ENCODE measurements around the gene TMEM11.

The TMEM11 gene

DNA sequence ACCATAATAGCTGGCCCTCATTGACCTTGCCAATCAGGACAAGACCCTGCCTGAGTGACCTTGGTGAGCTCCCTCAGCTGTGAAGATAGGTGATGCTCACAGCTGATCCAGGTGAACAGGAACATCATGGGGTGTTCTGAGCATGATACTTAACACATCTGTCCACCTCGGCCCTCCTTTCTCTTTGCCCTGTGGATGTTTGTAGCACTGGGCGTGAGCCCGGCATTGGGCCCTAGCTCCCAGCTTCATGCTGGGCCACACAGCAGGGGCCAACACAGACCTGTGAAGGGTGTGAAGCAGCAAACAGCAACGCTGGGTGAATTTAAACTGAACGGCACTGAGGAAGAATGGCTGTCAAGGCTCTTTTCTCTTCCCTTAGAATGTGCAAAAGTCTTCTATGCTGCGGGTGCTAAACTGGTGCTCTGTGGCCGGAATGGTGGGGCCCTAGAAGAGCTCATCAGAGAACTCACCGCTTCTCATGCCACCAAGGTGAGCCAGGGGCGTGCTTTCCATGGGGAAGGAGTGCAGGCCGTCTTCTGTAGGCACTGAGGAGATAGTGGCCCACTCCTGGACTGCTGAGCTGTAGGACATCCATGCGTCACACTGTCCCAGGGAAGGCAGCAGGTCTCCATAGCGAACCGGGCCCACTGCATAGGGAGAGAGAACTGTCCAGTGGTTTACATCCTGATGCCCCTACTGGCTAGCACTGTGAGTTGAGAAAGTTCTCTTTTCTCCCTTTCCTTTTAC, 35.9 kb downstream of the TMEM11 start:
- DNase-seq, result no peak

DNA sequence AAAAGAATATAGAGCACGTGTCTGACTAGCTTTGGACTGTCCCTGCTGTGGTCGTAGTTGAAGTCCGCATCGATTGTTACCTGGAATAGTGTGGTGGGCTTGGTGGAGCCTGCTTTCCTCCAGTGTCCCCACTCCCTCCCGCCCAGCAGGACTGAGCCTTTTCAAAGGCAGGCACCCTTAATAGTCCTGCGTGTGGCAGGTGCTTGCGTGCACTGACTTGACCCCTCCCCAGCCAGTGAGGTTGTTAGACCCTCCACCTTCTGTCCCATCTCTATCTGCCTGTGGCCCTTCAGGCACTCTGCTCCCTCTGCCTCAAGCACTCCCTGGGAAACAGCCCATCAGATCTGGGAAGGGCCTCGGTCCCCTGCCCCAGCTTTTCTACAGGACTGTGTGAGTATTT, 36.6 kb downstream of the TMEM11 start:
- no peak for DNase-seq

DNA sequence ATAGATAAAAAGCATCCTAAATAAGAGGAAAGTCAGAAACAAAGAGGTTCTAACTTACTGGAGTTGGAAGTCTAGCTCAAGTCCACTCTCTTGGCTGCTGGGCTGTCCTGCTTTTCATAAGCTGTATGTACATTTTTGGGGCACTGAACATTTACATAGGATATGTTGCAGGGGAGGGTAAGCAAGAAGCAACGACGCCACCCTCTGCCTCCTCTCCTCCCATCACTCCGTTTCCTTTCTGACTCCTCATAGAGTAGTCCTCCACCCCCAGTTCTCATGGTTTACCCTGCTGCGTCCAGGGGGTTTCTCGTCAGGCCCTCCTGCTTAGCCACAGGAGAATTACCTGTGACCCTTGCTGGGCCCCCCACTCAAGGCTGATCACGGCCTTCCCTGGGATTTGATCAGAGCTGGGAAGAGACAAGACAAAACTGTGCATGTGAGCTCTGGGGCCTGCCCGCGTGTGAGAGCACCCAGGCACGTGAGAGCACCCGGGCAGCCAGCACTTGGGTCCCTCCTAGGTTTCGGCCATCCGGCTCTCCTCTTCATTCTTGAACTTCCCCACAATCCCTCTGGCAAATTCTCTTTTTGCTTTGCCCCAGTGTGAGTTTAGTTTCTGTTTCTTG, 37.1 kb downstream of the TMEM11 start:
- no peak for DNase-seq

DNA sequence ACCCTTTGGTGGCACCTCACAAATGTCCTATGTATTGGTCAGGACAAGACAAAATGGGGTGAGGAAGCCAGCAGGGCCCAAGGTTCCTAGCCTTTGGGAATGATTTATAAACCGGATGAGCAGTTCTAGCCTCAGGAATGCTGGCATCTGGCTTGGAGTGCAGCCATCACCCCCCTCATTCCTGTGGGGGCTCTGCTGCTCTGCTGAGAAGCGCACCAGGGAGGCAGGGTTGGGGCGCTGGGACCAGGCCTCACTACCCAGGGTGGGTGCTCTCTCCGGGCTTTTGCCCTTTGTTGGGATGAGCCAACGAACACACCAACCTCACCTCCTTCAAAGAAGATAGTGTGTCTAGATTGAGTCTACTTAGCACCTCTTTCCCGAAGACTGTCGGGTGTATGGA, 39.2 kb downstream of the TMEM11 start:
- no peak for DNase-seq

DNA sequence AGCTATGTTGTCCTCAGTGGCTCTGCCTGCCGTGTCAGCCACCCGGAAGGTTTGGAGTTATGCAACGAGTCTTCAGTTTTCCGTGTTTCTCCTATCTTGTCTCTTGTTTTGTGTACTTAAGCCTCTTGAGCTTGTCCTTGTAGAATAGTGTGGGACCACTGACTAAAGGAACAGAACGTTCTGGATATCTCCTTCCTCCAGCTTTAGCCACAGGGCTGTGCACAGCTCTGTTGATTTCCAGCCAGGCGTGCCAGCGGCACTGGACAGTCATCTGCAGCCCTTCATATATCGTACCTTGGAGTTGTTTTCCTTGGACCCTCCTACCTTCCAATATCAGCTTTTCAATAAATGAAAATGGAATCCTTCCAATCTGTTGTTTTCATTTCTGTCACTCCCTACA, 39.8 kb downstream of the TMEM11 start:
- no peak for DNase-seq

DNA sequence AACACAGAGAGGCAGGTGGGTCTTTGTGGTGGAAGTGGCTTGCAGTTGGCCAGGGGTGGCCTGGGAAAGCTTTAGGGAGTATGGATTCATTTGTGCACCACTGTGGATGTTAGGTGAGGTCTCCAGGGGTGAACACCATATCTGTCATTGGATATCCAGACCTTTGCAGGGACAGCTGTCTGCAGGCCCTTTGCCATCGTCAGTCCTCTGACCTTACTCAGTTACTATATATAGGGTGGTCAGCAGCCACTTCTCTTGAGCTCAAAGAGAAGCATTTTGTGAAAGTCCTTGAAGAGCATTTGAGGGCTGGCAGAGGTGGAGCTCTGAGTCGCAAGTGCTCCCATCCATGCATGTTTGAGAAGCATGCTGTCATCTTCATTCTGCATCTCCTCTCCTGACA, 40.4 kb downstream of the TMEM11 start:
- DNase-seq, result no peak

DNA sequence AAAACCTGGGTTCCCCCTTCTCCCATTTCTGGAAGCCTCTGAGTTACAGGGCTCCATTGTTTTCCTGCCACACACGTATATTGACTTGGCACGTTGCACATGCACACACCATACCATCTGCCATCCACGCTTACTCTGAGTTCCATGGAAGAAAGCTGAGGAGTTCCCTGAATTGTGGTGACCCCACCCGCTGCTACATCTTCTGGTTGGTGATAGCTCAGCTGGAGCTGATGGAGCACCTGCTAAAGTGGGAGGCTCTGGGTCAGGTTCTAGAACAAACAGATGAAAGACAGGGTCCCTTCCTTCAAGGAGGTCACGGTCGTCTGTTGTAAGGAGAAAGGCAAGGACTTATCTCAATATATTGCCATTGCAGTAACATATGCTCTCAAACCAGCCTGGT, 41.1 kb downstream of the TMEM11 start:
- no peak for DNase-seq

DNA sequence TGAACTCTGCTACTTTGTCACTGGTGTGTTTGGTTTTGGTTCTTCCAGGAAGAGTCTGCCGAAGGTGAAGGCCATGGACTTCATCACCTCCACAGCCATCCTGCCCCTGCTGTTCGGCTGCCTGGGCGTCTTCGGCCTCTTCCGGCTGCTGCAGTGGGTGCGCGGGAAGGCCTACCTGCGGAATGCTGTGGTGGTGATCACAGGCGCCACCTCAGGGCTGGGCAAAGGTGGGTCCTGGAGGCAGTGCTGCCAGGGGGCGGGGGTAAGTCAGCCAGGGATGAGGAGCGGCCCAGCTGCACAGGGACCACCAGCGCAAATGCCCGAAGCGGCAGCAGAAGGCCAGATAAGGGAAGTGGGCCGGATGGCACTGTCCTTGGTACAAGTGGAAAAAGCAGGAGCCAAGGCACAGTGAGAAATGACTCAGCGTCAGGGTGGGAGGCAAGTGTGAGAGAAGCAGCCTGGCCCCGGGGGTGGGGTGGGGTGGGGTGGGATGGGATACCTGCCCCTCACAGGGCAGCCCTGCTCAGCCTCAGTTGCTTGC, 41.9 kb downstream of the TMEM11 start:
- no peak for DNase-seq

DNA sequence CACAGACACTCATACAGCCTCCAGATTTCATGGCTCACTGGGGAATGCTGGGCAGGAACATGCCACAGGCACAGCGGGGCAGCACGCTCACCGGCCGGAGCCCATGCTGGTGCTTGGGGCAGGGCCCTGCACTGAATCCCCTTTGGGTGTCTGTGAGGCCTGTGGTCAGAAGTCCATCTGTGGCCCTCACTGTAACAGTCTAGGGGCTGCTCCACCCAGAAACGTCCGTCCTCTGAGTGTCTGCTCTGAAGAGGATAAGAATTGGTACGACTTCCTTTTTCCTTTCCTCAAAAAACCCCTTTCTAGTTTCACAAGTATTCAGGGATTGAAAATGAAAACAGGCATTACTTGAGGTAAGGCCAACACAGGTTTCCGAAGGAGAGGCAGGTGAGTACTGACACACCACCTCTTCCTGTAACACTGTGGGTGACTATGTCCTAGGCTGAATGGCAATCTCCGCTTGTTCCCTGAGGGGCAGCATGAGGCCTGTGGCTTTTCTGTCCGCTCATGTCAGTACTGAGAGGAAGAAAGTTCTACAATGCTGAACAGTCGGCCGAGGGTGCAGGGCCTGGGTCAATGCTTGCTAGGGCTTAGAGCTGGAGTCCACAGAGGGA, 42.5 kb downstream of the TMEM11 start:
- no peak for DNase-seq

DNA sequence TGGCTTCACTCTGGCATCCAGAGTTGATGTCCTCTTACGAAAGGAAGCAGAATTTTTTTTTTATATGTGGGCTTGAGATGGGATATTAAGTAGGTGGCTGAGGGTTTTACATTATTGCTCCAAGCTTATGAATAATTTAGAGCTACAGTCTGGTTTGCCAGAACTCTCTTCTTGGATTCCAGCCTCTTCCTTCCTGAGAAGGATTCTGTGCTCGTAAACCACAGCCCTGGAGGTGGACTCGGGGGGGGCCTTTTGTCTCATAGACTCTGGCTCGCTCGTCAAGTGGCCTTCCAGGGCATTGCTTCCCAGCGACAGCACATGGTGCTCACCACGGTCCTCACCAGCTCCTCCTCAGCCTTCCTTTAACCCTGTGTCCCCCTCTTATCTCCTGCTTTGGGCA, 43.2 kb downstream of the TMEM11 start:
- peak; percentile 10 for DNase-seq

DNA sequence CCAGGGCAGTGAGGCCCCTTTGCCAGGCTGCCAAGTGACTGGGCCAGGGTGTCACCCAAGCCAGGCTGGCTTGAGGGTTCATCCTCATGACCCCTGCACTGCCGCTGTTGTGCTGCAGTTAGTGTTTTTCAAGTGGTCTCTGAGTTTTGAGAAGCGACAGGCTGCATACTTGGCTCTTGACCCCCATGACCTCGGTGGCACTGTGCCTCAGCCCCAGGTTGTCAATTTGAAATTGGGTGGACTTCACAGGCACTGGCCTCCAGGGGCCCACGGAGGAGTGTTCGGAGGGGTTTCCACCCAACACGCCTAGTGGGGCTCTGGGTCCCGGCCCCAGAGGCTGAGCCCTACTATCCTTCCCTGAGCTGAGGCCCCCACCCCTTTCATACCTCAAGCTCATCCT, 44.5 kb downstream of the TMEM11 start:
- no peak for DNase-seq

DNA sequence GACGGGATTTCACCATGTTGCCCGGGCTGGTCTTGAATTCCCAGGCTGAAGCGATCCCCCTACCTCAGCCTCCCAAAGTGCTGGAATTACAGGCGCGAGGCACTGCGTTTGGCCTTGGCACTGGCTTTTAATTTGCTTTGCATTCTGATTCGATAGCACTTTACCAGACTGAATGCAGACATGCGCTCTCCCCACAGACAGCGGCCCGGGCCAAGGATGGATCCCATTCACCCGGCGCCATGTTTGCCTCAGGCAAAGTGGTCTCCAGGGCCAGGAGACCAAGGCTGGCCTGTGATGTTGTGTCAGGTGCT, 45.5 kb downstream of the TMEM11 start:
- no peak for DNase-seq

DNA sequence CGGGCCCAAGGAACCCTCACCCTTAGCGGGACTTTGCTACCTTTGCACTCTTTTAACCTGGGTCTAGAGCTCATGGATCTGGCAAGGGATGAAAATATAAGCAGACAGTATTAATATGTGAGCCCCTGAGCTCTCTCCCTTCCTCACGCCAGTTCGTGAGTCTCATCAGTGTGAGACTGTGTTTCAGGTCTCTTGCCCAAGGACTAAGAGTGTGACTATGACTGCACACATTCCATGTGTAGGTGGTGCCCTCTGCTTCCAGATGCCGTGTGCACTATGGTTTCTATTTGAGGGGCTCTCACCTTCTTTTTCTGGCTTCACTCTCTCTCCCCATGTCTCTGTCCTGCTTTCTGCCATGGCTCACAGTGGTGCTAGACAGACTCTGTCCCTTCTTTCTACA, 46.7 kb downstream of the TMEM11 start:
- no peak for DNase-seq

DNA sequence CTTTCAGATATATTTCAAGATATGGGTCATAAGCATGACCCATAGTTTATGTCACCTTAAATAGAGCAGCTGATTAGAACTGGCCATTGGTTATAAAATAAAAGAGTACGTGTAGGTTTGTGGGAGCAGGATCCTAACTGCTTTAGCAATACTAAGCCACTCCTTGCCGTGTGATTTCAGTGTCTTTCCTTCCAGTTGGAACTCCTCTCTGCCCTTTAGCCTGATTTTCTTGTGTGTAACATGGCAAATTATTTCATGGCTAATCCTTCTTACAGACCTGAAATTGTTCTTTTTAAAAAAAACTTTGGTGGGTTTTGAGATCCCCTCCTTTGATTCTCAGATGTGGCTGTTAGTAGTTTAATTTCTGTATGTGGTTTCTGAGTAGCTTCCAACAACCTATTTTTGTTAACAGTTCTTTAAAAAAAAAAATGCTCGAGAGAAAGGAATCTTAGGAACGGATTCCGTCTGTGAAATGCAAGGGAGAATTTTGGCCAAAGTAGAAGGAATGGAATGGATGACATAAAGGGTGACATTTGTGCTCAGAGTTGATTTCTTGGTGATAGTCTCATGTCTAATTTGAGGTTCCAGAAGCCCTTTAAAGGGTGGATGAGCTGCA, 47.3 kb downstream of the TMEM11 start:
- peak; percentile 21 for DNase-seq

DNA sequence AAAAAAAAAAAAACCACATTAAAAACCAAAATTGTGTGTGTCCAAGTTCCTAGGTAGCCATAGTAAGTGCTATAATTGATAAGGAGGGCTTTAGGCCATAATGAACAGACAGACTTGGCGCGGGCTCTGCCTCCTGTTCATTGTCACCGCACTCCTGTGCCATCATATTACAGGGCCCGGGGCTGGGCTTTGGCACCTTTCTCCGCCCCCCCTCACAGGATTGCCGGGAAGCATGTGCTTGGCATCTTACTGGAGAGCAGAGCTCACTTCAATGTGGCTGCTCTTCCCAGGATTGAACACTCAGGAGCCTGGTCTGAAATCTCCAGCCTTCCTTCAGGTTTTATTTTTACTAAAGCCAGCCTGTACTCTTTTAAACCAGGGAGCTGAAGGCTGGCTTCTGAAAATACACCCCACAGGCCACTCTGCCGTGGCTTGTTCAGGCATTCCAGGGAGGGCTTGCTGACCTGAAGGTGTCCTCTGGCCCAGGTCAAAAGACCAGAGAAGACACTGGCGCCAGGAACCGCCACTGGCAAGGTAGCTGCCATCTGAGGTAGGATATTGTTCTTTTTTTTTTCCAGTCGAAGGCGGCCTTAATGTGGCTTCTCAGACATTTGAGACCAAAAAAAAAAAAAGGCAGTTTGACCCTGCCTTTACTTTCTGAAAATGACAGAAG, 47.9 kb downstream of the TMEM11 start:
- DNase-seq, result peak; percentile 5

DNA sequence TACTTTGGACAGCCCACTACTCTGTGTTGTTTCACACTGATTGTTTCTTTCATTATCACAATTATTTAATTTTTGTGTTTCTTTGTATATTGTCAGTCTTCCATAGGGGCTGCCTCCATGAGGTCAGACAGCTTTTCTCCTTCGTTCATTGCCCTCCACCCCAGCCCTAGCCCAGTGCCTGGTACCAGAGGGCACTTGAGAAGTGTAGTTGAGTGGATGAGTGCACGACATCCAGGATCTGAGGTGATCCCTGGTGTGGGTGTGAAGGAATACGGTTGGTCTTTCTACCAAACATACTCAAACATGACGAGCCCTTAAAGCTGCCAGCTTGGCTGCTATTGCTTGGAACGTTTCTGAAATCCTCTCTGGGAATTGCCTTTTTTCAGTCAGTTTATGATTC, 49.3 kb downstream of the TMEM11 start:
- DNase-seq, result no peak

DNA sequence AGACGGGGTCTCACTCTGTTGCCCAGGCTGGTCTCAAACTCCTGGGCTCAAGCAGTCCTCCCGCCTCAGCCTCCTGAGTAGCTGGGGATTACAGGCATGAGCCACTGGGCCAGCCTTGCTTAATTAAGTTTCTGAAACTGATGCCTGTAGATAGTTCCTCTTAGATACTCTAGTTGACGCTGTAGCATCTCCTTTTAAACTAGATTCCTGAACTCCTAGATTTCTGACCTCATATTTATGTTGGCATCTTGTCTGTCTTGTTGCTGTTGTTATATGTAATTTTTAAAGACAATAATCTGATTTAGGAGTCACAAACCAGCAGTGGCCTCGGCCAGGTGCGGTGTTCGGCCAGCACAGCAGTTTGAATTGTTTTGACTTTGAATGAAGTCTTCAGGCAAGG, 49.7 kb downstream of the TMEM11 start:
- DNase-seq, result no peak

DNA sequence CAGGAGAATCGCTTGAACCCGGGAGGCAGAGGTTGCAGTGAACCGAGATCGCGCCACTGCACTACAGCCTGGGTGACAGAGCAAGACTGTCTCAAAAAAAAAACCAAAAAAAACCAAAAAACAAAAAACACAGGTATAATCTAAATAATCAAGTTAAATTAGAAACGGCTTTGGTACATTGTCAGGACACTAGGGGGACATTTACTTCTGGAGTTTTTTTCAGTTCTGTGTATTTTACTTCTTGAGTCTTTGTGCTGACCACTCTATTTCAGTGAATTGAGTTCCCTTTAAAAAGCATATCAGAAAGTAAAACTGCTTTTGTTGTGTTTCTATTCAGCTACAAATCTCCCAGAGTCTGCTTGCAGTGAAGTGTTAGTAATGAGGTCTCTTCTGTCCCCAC, 50.9 kb downstream of the TMEM11 start:
- no peak for DNase-seq

DNA sequence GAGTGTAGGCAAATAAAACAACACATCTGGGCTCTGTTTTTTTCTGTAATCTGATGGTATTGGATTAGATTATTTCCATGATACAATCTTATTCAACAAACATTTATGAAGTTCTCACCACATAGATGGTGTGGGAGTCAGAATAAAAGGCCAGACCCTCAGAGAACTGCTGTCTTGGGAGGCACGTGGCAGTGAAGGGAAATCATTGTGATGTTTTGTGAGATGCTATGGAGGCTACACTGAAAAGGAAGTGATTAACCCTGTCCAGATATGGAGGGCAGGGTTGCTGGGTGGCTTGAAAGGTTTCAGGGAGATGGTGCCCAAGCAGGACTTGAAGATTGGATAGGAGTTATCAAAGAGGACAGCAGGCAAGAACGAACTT, 51.6 kb downstream of the TMEM11 start:
- no peak for DNase-seq

DNA sequence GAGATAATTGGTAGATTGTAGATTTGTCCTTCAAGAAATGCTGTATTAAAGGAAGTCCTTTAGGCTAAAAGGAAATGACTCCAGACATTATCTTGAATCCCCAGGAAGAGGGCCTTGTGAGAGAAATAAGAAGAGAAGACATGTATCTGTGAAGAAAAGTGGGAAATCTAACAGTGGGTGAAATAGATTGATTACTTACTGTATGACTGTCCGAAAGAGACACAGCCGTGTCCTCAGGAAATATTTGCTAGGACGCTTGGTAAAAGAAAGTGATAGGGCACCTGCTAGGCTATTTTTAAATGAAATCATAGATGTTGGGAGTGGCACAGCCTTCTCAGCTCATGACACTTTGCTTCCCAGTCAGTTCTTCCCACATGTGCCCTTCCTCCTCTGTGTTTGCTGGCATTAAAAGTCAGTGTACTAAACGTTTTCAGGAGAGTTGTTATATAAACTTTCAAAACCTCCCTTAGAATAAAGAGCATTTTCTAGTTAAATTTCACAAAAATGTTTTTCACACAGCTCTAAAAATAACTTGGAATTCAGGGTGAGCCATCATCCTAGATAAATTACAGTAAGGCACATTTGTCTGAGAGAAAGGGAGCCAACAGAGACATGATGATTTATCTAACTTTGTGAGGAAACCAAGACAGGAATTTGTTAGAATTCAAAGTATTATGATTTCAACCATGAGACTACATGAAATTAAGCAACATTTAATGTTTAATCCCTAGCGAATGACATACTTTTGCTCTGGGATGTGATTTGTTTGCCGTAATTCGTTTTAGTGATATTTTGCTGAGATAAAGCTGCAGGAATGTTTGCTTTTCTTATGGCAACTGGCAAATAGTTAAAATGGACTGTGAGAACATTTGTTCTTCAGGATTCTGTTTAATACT, 52.2 kb downstream of the TMEM11 start:
- no peak for DNase-seq

DNA sequence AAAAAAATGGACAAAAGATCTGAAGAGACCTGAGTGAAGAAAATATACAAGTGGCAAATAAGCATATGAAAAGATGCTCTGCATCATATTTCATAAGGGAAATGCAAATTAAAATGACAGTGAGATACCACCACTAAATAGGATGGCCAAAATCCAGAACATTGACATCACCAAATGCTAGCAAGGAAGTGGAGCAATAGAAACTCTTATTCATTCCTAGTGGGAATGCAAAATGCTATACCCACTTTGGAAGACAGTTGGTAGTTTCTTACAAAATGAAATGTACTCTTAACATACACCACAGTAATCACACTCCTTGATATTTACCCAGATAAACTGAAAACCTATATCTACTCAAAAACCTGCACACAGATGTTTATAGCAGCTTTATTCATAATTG, 53.6 kb downstream of the TMEM11 start:
- no peak for DNase-seq

Measured in midbrain (tissue), 1 donor.